ENCODE measurements around the gene COBL.

Gene COBL

DNA sequence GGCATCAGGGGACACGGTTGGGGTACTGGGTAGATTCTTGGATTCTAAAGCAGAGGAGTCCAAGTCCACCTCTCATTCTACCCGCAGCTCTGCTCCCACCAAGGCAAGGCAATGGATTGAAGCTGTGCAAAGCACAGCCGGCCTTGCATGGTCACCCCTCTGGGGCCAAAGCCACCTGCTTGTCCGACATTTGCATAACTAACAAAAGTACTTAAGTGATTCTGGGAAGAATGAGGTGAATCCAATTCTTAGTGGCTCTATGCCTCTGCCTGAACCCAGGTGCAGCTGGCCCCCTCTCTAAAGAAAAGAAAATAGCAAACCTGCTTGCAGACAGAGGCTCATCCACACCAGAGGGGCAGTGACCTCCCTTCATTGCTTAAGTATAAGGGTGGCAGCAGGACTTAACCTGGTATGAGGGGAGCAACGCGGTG, 10.7 kb upstream of the COBL start:
- TF ChIP-seq CTCF (IDR thresholded peaks at IDR 0.05; ENCODE audit: low read depth, low read length, missing control alignments): no peak
- H3K4me3 ChIP-seq (replicated peaks; ENCODE audit: low read depth, low read length): no peak overlapping the region
- no peak for DNase-seq (ENCODE audit: extremely low read depth, low read depth)

DNA sequence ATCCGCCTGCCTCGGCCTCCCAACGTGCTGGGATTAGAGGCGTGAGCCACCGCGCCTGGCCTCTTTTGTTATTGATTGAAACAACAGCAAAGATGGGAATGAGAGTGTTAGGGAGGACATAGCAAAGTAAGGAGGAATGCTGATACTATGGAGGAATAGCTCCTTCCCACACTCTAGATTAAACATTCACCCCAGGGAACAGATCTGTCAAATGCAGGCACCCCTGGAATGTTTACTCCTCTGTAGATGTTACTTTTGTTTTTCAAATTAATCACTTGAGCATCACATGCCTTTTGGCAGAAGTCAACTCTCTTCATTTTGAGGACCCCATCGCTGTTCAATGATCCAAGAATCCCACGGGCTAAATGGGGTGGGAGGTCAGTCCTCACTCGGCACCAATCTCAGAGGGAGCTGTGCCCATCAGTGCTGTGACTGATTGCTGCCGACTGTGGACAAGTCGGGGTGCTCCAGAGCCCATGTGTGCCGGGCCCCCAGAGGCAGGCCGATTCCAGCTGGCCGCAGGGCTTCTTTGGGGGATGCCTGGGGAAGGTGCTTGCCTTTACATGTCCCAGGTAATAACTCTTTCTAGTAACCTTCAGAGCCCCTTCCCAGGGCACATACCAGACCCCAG, 10.2 kb upstream of the COBL start:
- no peak for TF ChIP-seq CTCF (IDR thresholded peaks at IDR 0.05; ENCODE audit: low read depth, low read length, missing control alignments)
- DNase-seq (ENCODE audit: extremely low read depth, low read depth): no peak
- H3K4me3 ChIP-seq (replicated peaks; ENCODE audit: low read depth, low read length): no peak overlapping the region

GRCh38 chr7:51325908-51326307, 9.3 kb upstream of the COBL start:
- H3K4me3 ChIP-seq (replicated peaks; ENCODE audit: low read depth, low read length): no peak overlapping the region
- TF ChIP-seq CTCF (IDR thresholded peaks at IDR 0.05; ENCODE audit: low read depth, low read length, missing control alignments): no peak
- no peak for DNase-seq (ENCODE audit: extremely low read depth, low read depth)

DNA sequence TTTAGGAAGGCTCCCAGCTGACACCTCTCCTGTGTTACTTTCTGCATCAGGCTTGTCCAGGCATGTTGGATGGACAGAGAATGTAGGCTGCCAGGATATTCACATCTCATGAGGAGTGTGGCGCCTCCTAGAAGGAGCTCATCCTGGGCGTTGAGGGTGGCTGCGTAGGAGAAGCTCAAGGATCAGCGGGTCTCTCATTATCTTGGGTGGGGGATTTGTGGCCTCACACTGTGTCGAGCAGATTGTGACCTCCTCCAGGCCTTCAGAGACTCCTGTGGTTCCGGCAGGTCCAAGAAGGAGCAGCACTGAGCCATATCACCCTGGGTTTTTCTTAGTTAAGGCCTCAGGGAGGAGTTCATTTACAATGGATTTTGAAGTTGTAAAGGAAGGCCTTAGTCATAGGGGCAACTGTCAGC, 8.7 kb upstream of the COBL start:
- no peak for TF ChIP-seq CTCF (IDR thresholded peaks at IDR 0.05; ENCODE audit: low read depth, low read length, missing control alignments)
- DNase-seq (ENCODE audit: extremely low read depth, low read depth): no peak
- H3K4me3 ChIP-seq (replicated peaks; ENCODE audit: low read depth, low read length): no peak overlapping the region

- no peak for TF ChIP-seq CTCF (IDR thresholded peaks at IDR 0.05; ENCODE audit: low read depth, low read length, missing control alignments)
- H3K4me3 ChIP-seq (replicated peaks; ENCODE audit: low read depth, low read length): no peak overlapping the region
- DNase-seq (ENCODE audit: extremely low read depth, low read depth): no peak
Observed at GRCh38 chr7:51324206-51324898, 7.7 kb upstream of the COBL start.

DNA sequence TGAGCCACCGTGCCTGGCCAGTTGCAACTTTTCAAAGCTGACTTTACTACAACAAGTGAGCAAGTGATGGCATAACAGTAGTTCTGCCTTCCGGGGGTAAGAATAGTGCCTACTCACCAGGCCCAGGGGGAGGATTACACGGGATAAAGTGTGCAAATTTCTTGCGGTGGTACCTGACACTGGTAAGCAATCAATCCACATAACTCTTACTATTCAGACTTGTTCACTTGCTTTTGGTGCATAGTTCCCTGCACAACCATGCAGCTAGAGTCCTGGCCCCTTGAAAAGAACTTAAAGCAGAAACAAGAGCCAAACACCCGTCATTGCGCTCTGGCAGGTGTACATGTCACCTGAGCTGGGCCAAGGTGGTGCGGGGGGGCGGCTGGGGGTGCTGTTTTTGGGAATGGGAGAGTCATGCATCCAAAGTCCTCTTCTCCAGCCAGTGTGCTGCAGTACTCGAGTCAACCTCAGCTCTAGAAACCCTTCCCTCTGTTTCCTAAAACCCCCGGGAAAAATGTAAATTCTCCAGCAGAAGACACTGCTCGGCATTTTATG, 5.4 kb upstream of the COBL start:
- H3K4me3 ChIP-seq (replicated peaks; ENCODE audit: low read depth, low read length): no peak overlapping the region
- TF ChIP-seq CTCF (IDR thresholded peaks at IDR 0.05; ENCODE audit: low read depth, low read length, missing control alignments): no peak
- DNase-seq (ENCODE audit: extremely low read depth, low read depth): no peak

All from HFF-Myc (cell line).